GM20431 (cell line): Measurements from ENCODE around the gene ENDOV.

ENCODE experiments used
- in situ Hi-C: fragments of 300-500 bp; cut with MseI, MboI; formaldehyde crosslinking; loops from one replicate; pipeline ENCODE4 v1.15.0; 2020; ENCODE audit warnings: low sequenced_read_pairs; ENCODE audit not compliant: unreplicated experiment

The ENDOV gene

DNA sequence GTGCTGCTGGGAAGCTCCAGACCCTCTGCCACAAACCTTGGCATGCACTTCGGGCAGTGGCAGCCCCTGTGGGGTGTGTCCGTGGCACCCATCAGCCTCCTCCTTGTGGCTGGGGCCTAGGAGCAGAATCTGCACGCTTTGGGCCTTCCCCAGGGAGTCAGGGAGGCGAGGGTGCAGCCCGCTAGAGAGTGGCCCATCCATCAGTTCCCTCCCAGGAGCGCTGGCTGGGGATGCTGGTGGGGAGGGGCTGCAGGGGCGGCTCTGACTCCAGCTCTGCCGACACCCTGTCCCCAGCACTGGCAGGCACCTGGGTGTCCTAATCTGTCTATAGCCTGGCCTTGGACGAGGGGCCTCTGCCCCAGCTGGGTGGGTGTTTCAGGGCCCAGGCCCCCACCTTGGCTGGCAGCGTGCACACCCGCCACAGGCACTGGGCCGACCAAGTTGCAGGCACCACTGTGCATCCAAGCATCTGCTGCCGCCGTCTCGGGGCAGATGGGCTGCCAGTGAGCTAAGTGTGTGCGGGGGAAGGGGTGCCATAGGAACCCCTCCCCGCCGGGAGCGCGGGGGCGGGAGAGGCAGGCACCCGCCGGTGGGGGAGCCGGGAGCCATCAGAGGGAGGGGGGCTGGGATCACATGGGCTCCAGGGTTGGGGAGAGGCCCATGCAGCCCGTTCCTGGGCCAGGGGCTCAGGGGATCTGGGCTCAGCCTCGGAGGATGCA is 30.2 kb downstream of the ENDOV start:
- in situ Hi-C loops: no loop called here

- in situ Hi-C loops: no loop called here
Observed at GRCh38 chr17:80445726-80446110, 30.8 kb downstream of the ENDOV start.

GRCh38 chr17:80446645-80447405 is 31.9 kb downstream of the ENDOV start:
- in situ Hi-C loops: no loop called here

GRCh38 chr17:80447790-80448189 is 32.8 kb downstream of the ENDOV start:
- in situ Hi-C loops: no loop called here

DNA sequence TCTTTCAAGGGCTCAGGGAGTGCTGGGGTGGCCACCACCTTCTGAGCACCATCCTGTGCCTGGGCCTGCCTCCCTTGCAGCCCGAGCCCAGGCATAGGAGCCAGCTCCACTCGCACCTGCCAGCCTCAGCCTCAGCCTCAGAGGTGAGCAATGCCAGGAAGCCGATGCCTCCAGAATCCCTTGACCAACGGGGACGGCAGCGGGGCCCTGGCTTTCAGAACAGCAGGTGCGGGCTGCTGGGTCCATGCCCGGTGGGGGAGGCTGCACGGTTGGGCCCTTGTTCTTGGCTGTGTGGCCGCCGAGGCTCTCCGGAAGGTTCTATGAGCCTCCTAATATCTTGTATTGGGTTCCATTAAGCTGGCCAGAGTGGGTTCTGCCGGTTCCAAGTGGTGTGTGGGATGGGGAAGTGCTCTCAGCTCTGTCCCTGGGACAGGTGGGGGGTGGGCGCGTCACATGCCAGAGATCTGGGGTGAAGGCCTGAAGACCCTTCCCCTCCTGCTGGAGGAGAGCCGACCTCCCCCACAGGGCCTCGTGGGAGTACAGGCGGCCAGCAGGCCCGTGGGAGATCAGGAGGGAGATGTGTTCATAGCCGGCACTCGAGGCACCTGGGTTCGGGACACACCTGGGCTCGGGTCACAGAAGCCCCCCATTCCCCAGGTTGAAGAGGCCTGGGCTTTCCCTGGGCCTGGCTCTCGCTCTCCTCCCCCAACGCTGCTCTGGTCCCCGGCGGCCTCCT is 34.4 kb downstream of the ENDOV start:
- in situ Hi-C loops: no loop called here

DNA sequence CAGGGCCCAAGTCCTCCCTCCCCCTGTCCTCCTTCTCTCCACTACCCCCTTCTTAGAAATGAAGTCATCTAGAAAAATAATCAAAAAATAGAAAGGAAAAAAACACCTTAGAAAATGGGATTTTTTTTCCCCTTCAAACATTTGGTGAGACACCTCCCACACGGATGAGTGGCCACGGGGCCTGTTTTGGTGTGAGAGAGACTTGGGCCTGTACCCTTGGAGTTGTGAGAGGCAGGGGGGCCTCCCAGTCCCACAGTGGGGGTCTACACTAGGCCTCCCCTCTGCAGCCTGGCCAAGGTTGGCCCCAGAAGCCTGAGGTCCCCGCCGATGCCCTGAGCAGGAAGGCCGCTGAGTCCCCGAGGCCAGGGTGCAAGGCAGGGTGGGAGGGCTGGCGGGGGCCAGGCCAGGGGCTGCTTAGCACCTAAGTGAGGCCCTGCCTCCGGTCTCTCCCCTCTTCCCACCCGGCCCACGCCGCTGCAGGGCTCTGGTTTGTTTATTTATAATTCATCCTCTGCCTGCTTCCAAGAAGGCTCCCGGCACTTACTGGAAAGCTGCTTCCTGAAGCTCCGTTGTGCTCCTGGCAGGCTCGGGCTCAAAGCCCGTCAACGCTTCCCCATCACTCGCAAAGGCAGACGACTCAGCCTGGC is 35.1 kb downstream of the ENDOV start:
- in situ Hi-C loops: no loop called here

- in situ Hi-C loops: no loop called here
Observed at GRCh38 chr17:80451104-80451775, 36.3 kb downstream of the ENDOV start.

GRCh38 chr17:80452173-80452915 is 37.4 kb downstream of the ENDOV start:
- in situ Hi-C loops: no loop called here

DNA sequence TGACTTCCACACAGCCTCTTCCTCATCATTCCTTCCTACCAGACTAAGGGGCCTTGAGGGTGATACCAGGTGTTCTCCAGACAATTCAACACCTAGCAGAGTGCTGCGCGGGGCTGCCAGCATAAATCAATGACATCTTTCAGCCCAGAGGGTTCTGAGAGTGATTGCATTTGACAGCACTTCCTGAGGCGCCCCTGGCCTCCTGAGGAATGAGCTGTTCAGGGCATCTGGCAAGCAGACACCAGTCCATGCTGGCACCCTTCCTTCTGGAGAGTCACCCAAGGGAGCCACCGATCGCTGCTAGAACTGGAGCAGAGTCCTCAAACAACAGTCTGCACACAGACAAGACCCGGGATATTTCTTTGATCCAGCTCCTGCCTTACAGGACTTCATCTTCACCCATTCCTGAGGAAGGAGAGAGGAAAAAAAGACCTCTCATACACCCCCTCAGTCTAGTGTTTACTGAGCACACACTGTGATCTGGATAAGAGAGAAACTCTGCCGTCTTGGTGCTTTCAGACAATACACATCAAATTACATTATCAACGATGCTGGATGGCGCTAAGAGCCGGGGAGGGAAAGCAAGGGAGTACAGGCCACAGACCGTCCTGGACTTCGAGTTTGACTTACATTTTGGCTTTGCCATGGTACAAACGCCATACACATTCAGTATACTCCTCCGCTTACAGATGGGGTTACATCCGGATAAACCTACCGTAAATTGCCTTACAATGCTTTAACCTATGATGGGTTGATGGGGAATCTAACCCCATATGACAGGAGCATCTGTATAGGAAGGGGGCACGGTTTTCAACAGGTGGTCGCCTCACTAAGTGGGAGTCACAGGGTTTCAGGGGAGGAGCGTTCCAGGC is 38.4 kb downstream of the ENDOV start:
- in situ Hi-C loops: no loop called here

DNA sequence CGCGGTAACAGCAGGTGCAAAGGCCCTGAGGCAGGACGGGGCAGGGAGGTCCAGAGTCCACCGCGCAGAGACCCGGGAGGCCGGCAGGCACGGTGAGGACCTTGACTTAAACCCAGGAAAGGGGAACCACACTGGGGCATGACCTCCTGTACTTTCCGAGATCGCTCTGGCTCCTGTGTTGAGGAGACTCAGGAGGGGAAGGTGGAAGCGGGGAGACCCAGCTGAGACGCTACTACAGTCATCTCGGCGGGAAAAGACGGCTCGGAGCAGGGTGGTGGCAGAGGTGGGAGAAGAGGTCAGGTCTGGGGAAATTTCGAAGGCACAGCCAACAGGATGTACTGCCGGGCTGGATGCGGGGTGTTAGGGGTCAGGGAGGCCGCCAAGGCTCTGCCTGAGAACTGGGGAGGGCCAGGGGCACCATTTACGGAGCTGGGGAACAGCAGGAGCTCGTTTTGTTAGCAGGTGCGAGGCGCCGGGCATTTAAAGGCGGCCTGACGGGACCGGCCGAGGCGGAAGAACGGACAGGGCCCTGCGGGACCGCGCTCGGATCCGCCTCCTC is 39.1 kb downstream of the ENDOV start:
- in situ Hi-C loops: no loop called here

DNA sequence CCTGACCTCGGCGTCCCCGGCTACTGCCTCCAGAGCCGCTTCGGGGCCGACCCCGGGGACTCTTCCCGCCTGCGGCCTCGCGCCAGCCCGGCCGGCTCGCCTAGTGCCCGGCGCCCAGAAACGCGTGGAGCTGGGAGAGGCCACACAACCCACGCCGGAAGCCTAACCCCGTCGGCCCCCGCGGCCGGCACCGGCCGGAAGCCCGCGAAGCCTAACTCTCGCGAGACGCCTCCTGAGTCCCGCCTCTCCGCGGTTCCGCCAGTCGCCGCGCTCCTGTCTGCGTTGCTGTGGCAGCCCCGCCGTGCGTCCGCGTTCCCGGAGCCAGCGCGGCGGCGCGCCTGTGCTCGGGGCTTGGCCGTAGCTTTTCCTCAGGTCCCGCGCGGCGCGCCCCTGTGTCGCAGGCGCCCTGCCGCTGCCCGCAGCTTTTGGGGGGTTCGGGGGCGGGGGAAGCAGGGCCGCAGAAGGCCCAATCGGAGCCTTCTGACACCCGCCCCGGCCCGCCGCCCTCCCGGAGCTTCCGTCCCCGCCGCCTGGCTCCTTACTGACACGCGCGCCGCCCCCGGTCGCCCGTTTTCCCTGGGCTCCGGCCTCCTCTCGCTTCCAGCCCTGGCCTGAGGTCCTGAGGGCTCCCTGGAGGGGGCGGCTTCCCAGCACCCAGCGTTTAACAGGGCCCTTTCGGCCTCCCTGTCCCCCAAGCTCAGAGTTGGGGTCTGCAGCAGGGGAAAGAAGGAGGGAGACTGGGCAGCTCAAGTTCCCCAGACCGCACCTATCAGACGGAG is 39.8 kb downstream of the ENDOV start:
- in situ Hi-C loops: no loop called here

GRCh38 chr17:80455336-80455710 is 40.4 kb downstream of the ENDOV start:
- in situ Hi-C loops: no loop called here

DNA sequence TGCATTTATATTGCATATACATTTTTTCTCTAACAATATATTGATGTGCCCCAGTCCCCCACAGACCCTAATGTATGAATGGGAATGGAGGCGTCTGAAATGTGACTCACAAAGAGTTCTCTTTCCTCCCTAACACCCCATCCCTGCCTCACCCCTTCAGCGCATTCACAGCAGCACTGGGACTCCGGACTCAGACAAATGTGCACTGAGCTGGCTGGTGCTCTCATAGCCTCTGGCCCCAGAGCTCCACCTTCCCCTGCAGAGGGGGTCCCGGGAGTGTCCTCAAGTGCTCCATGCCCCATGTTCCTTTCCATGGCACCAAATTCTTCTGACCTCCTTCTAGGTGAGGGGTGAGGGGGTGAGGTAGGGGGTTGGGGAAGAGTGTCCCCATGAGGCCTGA is 40.8 kb downstream of the ENDOV start:
- in situ Hi-C loops: no loop called here

DNA sequence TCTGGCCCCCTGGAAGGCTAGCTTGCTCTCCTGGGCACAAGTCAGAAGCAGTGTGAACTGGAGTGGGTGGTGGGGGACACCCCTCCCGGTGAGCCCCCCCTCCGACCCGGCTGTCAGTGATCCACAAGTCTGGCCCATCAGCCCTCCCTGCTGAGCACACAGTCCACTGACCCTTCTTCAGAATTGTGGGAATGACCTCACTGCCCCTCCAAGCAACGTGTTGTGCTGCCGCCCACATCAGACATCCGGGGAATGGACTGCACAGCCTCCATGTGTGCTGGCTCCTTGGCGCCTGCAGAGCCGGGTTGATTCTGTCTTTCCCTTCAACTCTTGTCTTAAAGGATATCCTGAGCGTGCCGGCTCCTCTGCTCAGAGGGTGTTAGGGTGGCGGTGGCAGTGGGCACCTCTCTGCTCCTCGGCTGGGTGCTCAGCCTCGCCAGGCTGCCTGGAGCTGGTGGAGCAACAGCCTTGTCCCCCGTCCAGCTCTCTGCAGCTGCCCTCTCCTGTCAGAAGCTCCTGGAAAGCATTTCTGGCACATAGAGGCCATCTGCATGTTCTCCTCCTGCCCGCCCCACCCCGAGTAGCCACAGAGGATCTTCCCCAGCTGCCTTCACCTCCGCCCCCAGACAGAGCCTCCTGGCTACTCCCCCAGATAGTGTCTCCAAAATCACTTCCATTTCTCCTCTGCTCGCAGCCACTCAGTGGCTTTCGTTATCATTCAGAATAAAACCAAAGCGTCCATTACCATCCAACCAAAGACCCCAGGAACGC is 41.7 kb downstream of the ENDOV start:
- in situ Hi-C loops: no loop called here

DNA sequence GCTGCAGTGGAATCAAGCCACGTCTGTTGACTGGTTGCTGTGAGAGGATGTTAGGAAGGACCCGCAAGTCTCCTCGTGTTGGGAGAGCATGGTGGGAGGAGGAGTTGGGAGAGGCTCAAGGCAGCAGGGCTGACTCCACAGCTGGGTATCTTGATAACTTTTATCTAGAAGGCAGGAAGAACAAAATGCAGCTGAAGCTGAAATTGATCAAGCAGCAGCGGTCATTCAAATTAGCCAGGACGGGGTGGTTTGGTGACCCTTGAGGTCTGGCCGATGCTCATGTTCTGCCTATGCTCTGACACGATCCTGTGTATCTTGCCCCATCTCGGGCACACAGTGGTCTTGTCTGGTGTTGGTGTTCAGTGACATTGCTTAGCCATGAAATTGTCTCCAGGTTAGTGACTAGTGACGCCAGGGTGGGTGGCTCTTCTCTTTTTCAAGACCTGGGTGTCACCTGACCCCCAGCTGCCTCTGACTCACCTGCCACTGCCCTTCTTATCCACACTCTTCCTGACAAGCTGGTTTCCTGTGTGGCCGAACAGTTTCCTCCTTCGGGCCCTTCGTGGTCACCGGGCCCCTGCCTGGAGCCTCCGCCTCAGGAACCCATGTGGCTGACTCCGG is 42.4 kb downstream of the ENDOV start:
- in situ Hi-C loops: no loop called here

DNA sequence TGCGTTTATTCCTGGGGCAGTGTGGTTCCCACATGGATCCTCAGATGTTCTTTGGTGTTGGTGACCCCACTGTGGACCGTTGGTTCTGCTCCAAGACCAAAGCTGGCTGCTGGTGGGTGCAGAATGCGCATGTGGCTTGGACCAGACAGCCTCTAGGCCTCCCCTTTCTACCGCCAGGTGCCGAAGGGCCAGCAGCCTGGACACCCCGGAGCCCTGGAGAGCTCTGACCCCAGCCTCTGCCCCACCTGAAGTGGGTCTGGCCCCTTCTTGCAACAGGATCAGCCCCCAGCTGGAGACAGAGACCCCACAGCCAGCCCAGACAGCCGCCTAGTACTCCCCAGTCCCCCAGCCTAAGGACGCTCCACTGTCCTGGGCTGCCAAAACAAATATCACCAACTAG is 43.0 kb downstream of the ENDOV start:
- in situ Hi-C loops: no loop called here
